Measurements from ENCODE around the gene PUS10. TPM values are rescaled to one million over a fixed set of nuclear protein-coding genes. Genes with fewer than 3 reads are reported as not detected.

Gene PUS10
- total and polyA plus RNA-seq, 2 of the 13 experiments (the other 11 are each of a cell fraction or from before 2014, with no cell fraction given), result 41.4 to 44.3 TPM

- TF ChIP-seq, protein P1, sequence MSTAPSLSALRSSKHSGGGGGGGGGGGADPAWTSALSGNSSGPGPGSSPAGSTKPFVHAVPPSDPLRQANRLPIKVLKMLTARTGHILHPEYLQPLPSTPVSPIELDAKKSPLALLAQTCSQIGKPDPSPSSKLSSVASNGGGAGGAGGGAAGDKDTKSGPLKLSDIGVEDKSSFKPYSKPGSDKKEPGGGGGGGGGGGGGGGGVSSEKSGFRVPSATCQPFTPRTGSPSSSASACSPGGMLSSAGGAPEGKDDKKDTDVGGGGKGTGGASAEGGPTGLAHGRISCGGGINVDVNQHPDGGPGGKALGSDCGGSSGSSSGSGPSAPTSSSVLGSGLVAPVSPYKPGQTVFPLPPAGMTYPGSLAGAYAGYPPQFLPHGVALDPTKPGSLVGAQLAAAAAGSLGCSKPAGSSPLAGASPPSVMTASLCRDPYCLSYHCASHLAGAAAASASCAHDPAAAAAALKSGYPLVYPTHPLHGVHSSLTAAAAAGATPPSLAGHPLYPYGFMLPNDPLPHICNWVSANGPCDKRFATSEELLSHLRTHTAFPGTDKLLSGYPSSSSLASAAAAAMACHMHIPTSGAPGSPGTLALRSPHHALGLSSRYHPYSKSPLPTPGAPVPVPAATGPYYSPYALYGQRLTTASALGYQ (CRISPR knock-in tag; IDR thresholded peaks at IDR 0.05), result 0 out of 2 replicates have a peak, but pooled peaks have one; percentile 8
- TF ChIP-seq ZNF724P (CRISPR knock-in tag; IDR thresholded peaks at IDR 0.05; ENCODE audit: borderline replicate concordance) (no peak), ZNF124 (CRISPR knock-in tag; IDR thresholded peaks at IDR 0.05) (no peak), MATR3 (CRISPR knock-in tag; IDR thresholded peaks at IDR 0.05) (no peak), XBP1 (CRISPR knock-in tag; IDR thresholded peaks at IDR 0.05) (no peak), BRD4 (CRISPR knock-in tag; IDR thresholded peaks at IDR 0.05) (peak; percentile 45; the same call in 1 of the 2 replicates), KDM4B (CRISPR knock-in tag; IDR thresholded peaks at IDR 0.05) (peak; percentile 93; the same call in 1 of the 2 replicates), SAP130 (CRISPR knock-in tag; IDR thresholded peaks at IDR 0.05; ENCODE audit: low read depth) (no peak; the same call in 1 of the 2 replicates), GFI1 (CRISPR knock-in tag; IDR thresholded peaks at IDR 0.05; ENCODE audit: borderline replicate concordance) (no peak; the same call in 1 of the 2 replicates), IKZF4 (CRISPR knock-in tag; IDR thresholded peaks at IDR 0.05; ENCODE audit: borderline replicate concordance, low read depth, not compliant biosample characterization) (no peak), THAP9 (CRISPR knock-in tag; IDR thresholded peaks at IDR 0.05; ENCODE audit: borderline replicate concordance) (no peak), PRMT3 (CRISPR knock-in tag; IDR thresholded peaks at IDR 0.05; ENCODE audit: borderline replicate concordance, low read depth) (no peak), PRPF4 (IDR thresholded peaks at IDR 0.05; ENCODE audit: low read depth, low read length, poor library complexity, severe bottlenecking) (no peak), ZNF136 (CRISPR knock-in tag; IDR thresholded peaks at IDR 0.05; ENCODE audit: low read depth) (no peak; the same call in 1 of the 2 replicates), NR3C1 (CRISPR knock-in tag; IDR thresholded peaks at IDR 0.05) (no peak), CENPT (CRISPR knock-in tag; IDR thresholded peaks at IDR 0.05; ENCODE audit: low read depth) (no peak), EP300 (IDR thresholded peaks at IDR 0.05; ENCODE audit: low read depth in 2 of 2, low read length in 2 of 2) (no peak), EP300 (CRISPR knock-in tag; IDR thresholded peaks at IDR 0.05; ENCODE audit: borderline replicate concordance) (no peak), HNRNPL (IDR thresholded peaks at IDR 0.05; ENCODE audit: low read depth, low read length) (no peak), ZNF775 (CRISPR knock-in tag; IDR thresholded peaks at IDR 0.05; ENCODE audit: borderline replicate concordance) (0 out of 2 replicates have a peak, but pooled peaks have one; percentile 2), ZBTB2 (CRISPR knock-in tag; IDR thresholded peaks at IDR 0.05; ENCODE audit: low read depth) (no peak), GZF1 (CRISPR knock-in tag; IDR thresholded peaks at IDR 0.05) (no peak)
- TF ChIP-seq, protein P2, sequence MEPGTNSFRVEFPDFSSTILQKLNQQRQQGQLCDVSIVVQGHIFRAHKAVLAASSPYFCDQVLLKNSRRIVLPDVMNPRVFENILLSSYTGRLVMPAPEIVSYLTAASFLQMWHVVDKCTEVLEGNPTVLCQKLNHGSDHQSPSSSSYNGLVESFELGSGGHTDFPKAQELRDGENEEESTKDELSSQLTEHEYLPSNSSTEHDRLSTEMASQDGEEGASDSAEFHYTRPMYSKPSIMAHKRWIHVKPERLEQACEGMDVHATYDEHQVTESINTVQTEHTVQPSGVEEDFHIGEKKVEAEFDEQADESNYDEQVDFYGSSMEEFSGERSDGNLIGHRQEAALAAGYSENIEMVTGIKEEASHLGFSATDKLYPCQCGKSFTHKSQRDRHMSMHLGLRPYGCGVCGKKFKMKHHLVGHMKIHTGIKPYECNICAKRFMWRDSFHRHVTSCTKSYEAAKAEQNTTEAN (CRISPR knock-in tag; conservative IDR thresholded peaks at IDR 0.05), result peak; percentile 94; the same call in 1 of the 2 replicates
Observed at GRCh38 chr2:61018318-61018755, 282 bp upstream of the PUS10 start (continued).

Measured in HepG2 (cell line).